ENCODE measurements around the gene MYOF. TPM values are rescaled to one million over a fixed set of nuclear protein-coding genes. Genes with fewer than 3 reads are reported as not detected.
A peak's percentile ranks its signal among the peaks of the same experiment; 100 is the strongest.
"Not testable (repeated sequence)": the region's sequence is repeated elsewhere in the genome, so short reads cannot be mapped to it uniquely, and the experiment has no call there.

The MYOF gene
- total RNA-seq, 1 donor from 2014 or later = 21.0 TPM

GRCh38 chr10:93376372-93377293 is 105.5 kb downstream of the MYOF start:
- peak; percentile 32 for DNase-seq
- intact Hi-C loops (cut with micrococcal nuclease) = loop anchor here (1.0 kb wide), 1 partner anchor 106 kb away; the partner anchor contains the start of gene MYOF
- ATAC-seq = peak; percentile 95

DNA sequence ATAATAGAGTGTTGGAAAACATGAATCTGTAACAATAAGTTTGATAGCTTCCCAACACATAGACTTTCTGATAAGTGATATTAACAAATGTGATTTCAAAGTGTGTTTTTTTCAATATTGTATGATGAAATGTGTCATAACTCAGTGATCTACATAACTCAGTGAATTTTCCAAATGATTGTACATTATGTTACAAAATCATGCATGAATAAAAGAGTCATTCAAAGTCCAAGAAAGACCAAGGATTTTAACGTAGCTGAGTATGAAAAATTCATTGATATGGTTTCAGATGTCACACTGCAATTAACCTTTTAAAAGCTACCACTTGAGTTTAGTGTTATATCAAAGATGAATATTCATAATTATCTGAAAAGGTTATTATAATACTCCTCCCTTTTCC is 111.2 kb downstream of the MYOF start:
- intact Hi-C loops (cut with micrococcal nuclease) = no loop called here
- no peak for DNase-seq
- ATAC-seq = no peak

- ATAC-seq = peak; percentile 44
- intact Hi-C loops (cut with micrococcal nuclease) = loop anchor here (5.0 kb wide), 1 partner anchor 123 kb away; no protein-coding TSS in a partner anchor
- DNase-seq = no peak
These were observed 112.5 kb downstream of the MYOF start for GRCh38 chr10:93369588-93370164.

DNA sequence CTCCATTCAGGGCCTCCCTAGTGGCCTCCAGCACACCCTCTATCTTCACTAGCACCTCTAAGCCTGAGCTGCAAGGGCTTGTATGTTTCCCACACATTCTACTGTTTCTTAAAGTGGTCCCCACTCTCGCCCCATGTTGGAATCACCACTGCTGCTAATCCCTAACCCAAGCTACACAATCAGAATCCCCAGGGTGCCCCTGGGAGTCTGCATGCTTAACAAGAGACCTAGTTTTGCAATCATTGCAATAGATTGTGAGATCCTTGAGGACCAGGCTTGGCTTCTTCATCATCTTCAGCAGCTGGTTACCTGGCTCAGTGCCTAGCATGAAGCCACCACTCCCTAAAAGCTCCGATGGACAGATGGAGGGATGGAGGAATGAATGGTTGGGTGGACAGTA is 113.9 kb downstream of the MYOF start:
- peak; percentile 73 for ATAC-seq
- intact Hi-C loops (cut with micrococcal nuclease) = loop anchor here (5.0 kb wide), 1 partner anchor 124 kb away; no protein-coding TSS in a partner anchor
- DNase-seq = peak; percentile 38

DNA sequence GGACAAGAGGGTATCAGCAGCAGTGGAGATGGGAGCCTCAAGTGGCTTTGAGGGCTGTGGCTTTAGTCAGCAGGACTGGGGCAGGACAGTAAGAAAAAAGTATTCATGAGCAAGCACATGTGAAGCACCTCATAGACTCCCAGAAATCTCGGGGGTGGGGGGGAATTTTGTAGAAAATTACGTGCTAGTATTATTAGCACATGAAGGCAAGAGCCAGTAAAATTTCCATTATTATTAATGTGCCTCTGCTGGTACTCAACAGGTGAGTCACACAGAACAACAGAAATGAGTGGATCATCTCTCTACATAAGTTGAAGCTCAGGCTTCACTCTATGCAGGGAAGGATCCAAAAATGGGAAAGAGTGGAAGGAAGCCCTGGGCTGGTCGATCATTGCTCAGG is 114.5 kb downstream of the MYOF start:
- ATAC-seq = no peak
- intact Hi-C loops (cut with micrococcal nuclease) = loop anchor here (5.0 kb wide), 1 partner anchor 125 kb away; no protein-coding TSS in a partner anchor
- DNase-seq = no peak

DNA sequence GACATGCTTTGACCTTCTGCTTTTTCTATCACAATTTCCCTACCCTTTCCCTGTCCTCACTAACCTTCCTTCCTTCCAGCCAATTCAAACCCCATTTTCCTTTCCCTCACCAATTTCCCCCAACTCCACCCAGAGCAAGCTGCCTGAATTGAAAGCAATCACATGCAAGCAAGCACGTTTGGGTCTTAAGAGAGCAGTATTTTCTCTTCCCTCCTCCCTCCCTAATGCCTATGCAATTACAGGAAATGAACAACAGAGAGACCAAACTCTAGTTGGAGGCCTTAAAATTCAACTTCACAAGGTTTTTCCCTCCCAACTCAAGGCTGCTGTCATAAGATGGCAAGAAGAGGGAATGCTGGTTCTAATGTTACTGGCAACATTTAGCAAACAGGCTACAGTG is 117.2 kb downstream of the MYOF start:
- DNase-seq = no peak
- intact Hi-C loops (cut with micrococcal nuclease) = loop anchor here (5.0 kb wide), 1 partner anchor 127 kb away; no protein-coding TSS in a partner anchor
- no peak for ATAC-seq

GRCh38 chr10:93363891-93364648 is 118.1 kb downstream of the MYOF start:
- DNase-seq = peak; percentile 62
- peak; percentile 68 for ATAC-seq
- intact Hi-C loops (cut with micrococcal nuclease) = no loop called here

GRCh38 chr10:93358398-93358797 is 123.7 kb downstream of the MYOF start:
- ATAC-seq; DNase-seq; intact Hi-C loops (cut with micrococcal nuclease): not testable (repeated sequence)

DNA sequence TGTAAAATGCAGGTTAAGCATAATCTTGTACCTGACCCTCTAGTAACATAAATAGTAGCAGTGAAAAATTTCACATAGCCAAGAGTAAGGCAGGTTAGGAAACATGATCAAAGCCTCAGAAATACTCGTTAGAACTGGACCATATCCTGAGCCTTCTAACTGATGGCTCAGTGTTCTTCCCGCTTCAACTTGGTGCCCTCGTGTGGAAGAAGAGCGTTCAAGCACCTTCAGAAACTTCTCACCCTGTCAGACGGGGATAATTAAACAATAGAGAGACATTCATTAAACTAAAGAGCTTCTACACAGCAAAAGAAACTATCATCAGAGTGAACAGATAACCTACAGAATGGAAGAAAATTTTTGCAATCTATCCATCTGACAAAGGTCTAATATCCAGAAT is 124.5 kb downstream of the MYOF start:
- DNase-seq (no peak), ATAC-seq (no peak)
- intact Hi-C loops (cut with micrococcal nuclease) = no loop called here

DNA sequence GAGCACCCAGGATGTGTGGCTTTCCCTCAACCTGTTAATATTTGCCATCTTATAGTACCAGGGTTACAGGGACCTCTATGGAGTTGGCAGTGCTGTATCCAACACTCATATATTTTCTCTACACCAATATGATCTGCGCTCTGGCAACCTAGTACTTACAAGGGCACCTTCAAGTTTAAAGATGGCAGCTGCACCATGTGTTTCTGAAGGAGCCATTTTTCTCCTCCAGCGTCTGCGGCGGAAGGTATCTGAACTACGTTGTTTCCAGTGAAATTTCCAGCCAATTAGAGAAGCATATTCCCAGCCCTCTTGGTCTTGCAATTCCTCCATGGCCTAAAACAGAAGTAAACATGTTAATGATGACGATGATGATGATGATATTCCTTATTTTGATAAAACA is 125.6 kb downstream of the MYOF start:
- DNase-seq (no peak), ATAC-seq (no peak)
- intact Hi-C loops (cut with micrococcal nuclease) = no loop called here

- DNase-seq = no peak
- intact Hi-C loops (cut with micrococcal nuclease) = no loop called here
- no peak for ATAC-seq
These were observed 129.3 kb downstream of the MYOF start for GRCh38 chr10:93352638-93353383.

- ATAC-seq (no peak), DNase-seq (no peak)
- intact Hi-C loops (cut with micrococcal nuclease) = no loop called here
These were observed 135.4 kb downstream of the MYOF start for GRCh38 chr10:93346694-93347093.

DNA sequence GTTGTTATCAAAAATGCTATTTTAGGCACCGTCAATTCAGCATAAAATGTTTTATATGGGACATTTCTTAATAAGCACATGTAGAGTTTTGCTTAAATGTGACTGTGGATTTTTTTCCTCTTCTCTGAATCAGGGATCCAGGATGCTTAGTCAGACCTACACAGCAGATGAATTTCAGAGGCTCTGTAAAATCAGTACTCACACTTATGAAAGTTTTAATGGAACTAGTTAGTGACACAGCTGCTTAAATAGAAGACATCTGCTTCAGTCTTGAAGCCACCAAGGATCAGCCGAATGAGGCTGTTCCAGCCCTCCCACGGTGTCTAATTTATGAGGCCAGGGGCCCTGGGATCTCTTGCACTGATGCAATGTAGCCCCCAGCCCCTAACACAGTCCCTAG is 136.0 kb downstream of the MYOF start:
- ATAC-seq (no peak), DNase-seq (no peak)
- intact Hi-C loops (cut with micrococcal nuclease) = no loop called here

GRCh38 chr10:93344691-93345090 is 137.4 kb downstream of the MYOF start:
- no peak for ATAC-seq

GRCh38 chr10:93342921-93343320 is 139.2 kb downstream of the MYOF start:
- ATAC-seq (no peak), DNase-seq (no peak)
- intact Hi-C loops (cut with micrococcal nuclease) = no loop called here

More at GRCh38 chr10:93344691-93345090, 137.4 kb downstream of the MYOF start:
- no peak for DNase-seq
- intact Hi-C loops (cut with micrococcal nuclease) = no loop called here

- intact Hi-C loops (cut with micrococcal nuclease) = no loop called here
- ATAC-seq (no peak), DNase-seq (no peak)
These were observed 139.8 kb downstream of the MYOF start for GRCh38 chr10:93342366-93342765.

- intact Hi-C loops (cut with micrococcal nuclease) = no loop called here
- DNase-seq (no peak), ATAC-seq (no peak)
These were observed 144.8 kb downstream of the MYOF start for GRCh38 chr10:93337309-93337721.

DNA sequence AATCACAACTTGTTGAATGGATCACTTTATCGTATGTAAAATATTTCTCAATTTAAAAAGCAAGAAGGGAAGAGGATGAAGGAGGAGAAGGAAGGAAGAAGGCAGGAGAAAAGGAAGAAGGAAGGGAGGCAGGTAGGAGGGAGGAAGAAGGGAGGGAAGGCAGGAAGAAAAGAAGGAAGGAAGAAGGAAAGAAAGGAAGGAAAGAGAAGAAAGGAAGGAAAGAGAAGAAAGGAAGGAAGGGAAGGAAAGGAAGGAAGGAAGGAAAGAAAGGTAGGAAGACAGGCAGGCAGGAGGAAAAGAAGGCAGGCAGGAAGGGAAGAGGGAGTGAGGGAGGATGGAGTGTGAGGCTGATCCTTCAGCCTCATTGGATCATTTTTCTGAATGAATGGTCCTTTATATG is 145.5 kb downstream of the MYOF start:
- ATAC-seq (no peak), DNase-seq (no peak)
- intact Hi-C loops (cut with micrococcal nuclease) = no loop called here

- DNase-seq = no peak
- intact Hi-C loops (cut with micrococcal nuclease) = no loop called here
- no peak for ATAC-seq
These were observed 146.0 kb downstream of the MYOF start for GRCh38 chr10:93336110-93336509.

All from left ventricle myocardium superior (tissue), 1 donor.